ENCODE data around the gene SNX13.

SNX13 gene

GRCh38 chr7:17863095-17863808, 77.0 kb downstream of the SNX13 start:
- TF ChIP-seq GATA3 (IDR thresholded peaks at IDR 0.05; ENCODE audit: low read depth, low read length) (no peak), GATA2 (IDR thresholded peaks at IDR 0.05; ENCODE audit: low read depth, low read length) (no peak)

- TF ChIP-seq GATA2 (IDR thresholded peaks at IDR 0.05; ENCODE audit: low read depth, low read length) (no peak), GATA3 (IDR thresholded peaks at IDR 0.05; ENCODE audit: low read depth, low read length) (no peak)
Observed at GRCh38 chr7:17856251-17856650, 84.0 kb downstream of the SNX13 start.

- TF ChIP-seq GATA3 (IDR thresholded peaks at IDR 0.05; ENCODE audit: low read depth, low read length) (no peak), GATA2 (IDR thresholded peaks at IDR 0.05; ENCODE audit: low read depth, low read length) (no peak)
Observed at GRCh38 chr7:17855202-17855601, 85.1 kb downstream of the SNX13 start.

GRCh38 chr7:17854261-17855047, 85.8 kb downstream of the SNX13 start:
- no peak for TF ChIP-seq GATA3 (IDR thresholded peaks at IDR 0.05; ENCODE audit: low read depth, low read length)
- TF ChIP-seq GATA2 (IDR thresholded peaks at IDR 0.05; ENCODE audit: low read depth, low read length) = no peak

GRCh38 chr7:17852361-17852760, 87.9 kb downstream of the SNX13 start:
- no peak for TF ChIP-seq GATA2 (IDR thresholded peaks at IDR 0.05; ENCODE audit: low read depth, low read length)
- TF ChIP-seq GATA3 (IDR thresholded peaks at IDR 0.05; ENCODE audit: low read depth, low read length) = no peak

GRCh38 chr7:17849504-17849903, 90.8 kb downstream of the SNX13 start:
- TF ChIP-seq GATA3 (IDR thresholded peaks at IDR 0.05; ENCODE audit: low read depth, low read length) (no peak), GATA2 (IDR thresholded peaks at IDR 0.05; ENCODE audit: low read depth, low read length) (no peak)

GRCh38 chr7:17848516-17848915, 91.8 kb downstream of the SNX13 start:
- TF ChIP-seq GATA3 (IDR thresholded peaks at IDR 0.05; ENCODE audit: low read depth, low read length) (no peak), GATA2 (IDR thresholded peaks at IDR 0.05; ENCODE audit: low read depth, low read length) (no peak)

- TF ChIP-seq GATA3 (IDR thresholded peaks at IDR 0.05; ENCODE audit: low read depth, low read length) (no peak), GATA2 (IDR thresholded peaks at IDR 0.05; ENCODE audit: low read depth, low read length) (no peak)
Observed at GRCh38 chr7:17846935-17847334, 93.4 kb downstream of the SNX13 start.

GRCh38 chr7:17845197-17845547, 95.1 kb downstream of the SNX13 start:
- no peak for TF ChIP-seq GATA2 (IDR thresholded peaks at IDR 0.05; ENCODE audit: low read depth, low read length)
- no peak for TF ChIP-seq GATA3 (IDR thresholded peaks at IDR 0.05; ENCODE audit: low read depth, low read length)

GRCh38 chr7:17844514-17845196, 95.6 kb downstream of the SNX13 start:
- TF ChIP-seq GATA2 (IDR thresholded peaks at IDR 0.05; ENCODE audit: low read depth, low read length) (no peak; the same call in 1 of the 2 replicates), GATA3 (IDR thresholded peaks at IDR 0.05; ENCODE audit: low read depth, low read length) (no peak)

- TF ChIP-seq GATA2 (IDR thresholded peaks at IDR 0.05; ENCODE audit: low read depth, low read length) = no peak
- no peak; the same call in 1 of the 2 replicates for TF ChIP-seq GATA3 (IDR thresholded peaks at IDR 0.05; ENCODE audit: low read depth, low read length)
Observed at GRCh38 chr7:17844022-17844421, 96.3 kb downstream of the SNX13 start.

- TF ChIP-seq GATA2 (IDR thresholded peaks at IDR 0.05; ENCODE audit: low read depth, low read length) = no peak
- TF ChIP-seq GATA3 (IDR thresholded peaks at IDR 0.05; ENCODE audit: low read depth, low read length) = no peak
Observed at GRCh38 chr7:17843041-17843440, 97.3 kb downstream of the SNX13 start.

- TF ChIP-seq GATA3 (IDR thresholded peaks at IDR 0.05; ENCODE audit: low read depth, low read length) = no peak
- no peak for TF ChIP-seq GATA2 (IDR thresholded peaks at IDR 0.05; ENCODE audit: low read depth, low read length)
Observed at GRCh38 chr7:17832820-17833355, 107.4 kb downstream of the SNX13 start.

GRCh38 chr7:17832242-17832641, 108.1 kb downstream of the SNX13 start:
- TF ChIP-seq GATA3 (IDR thresholded peaks at IDR 0.05; ENCODE audit: low read depth, low read length) = no peak
- TF ChIP-seq GATA2 (IDR thresholded peaks at IDR 0.05; ENCODE audit: low read depth, low read length) = no peak
